ENCODE results near the gene OR5AK2. TPM values are rescaled to one million over a fixed set of nuclear protein-coding genes. Genes with fewer than 3 reads are reported as not detected.
A peak's percentile ranks its signal among the peaks of the same experiment; 100 is the strongest.
"Not testable (repeated sequence)": the region's sequence is repeated elsewhere in the genome, so short reads cannot be mapped to it uniquely, and the experiment has no call there.

OR5AK2 gene
- total and polyA plus RNA-seq, 2 donors (not counting 1 experiment from before 2014, with no cell fraction given) = not detected

DNA sequence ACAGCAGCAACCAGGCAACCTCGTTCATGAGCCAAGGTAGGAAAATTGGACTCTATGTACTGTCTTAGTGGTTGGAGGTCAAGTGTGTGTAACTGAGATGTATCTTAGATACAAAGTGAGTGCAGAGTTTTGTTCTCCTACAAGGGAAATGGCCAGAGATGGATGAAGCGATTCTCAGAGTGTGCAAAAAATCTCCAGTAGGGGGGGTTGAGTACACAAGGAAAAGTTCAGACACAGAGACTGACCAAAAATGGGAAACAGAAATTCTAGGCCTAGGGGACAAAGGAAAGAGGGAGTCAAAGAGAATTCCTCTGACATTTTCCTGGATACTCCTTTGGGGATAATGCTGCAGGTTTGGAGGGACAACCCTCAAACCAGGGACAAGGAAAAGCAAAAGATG lies 38.2 kb upstream of the OR5AK2 start:
- Histone ChIP-seq H3K79me2 (ENCODE audit: control insufficient read depth, insufficient read depth, low read length) (no peaks in the 10 kb centered on the region), H3K27me3 (ENCODE audit: control insufficient read depth, insufficient read depth, low read length) (no peaks in the 10 kb centered on the region), H3K4me2 (ENCODE audit: extremely low read depth, insufficient read depth, low read length) (no peak overlapping the region), H3K4me3 (replicated peaks in 1 of 4; ENCODE audit: control extremely low read depth in 1 of 4, insufficient read depth in 1 of 4, low read depth in 3 of 4, low read length in 4 of 4) (no peak overlapping the region), H3K4me1 (ENCODE audit: control insufficient read depth, extremely low read depth, insufficient read depth, low read length) (no peaks in the 10 kb centered on the region), H4K20me1 (ENCODE audit: control insufficient read depth, extremely low read depth, insufficient read depth, low read length) (no peaks in the 10 kb centered on the region), H3K27ac (ENCODE audit: insufficient read depth, low read length) (no peak overlapping the region), H2AFZ (ENCODE audit: low read length) (no peak overlapping the region), H3K9ac (ENCODE audit: insufficient read depth, low read length) (no peak overlapping the region), H3K36me3 (ENCODE audit: control insufficient read depth, insufficient read depth, low read length) (no peaks in the 10 kb centered on the region), H3K9me3 (ENCODE audit: control insufficient read depth, insufficient read depth, low read depth, low read length) (no peaks in the 10 kb centered on the region)
- TF ChIP-seq, protein P1, sequence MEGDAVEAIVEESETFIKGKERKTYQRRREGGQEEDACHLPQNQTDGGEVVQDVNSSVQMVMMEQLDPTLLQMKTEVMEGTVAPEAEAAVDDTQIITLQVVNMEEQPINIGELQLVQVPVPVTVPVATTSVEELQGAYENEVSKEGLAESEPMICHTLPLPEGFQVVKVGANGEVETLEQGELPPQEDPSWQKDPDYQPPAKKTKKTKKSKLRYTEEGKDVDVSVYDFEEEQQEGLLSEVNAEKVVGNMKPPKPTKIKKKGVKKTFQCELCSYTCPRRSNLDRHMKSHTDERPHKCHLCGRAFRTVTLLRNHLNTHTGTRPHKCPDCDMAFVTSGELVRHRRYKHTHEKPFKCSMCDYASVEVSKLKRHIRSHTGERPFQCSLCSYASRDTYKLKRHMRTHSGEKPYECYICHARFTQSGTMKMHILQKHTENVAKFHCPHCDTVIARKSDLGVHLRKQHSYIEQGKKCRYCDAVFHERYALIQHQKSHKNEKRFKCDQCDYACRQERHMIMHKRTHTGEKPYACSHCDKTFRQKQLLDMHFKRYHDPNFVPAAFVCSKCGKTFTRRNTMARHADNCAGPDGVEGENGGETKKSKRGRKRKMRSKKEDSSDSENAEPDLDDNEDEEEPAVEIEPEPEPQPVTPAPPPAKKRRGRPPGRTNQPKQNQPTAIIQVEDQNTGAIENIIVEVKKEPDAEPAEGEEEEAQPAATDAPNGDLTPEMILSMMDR (conservative IDR thresholded peaks at IDR 0.05 in 1 of 2, IDR thresholded peaks at IDR 0.05 in 1 of 2; ENCODE audit: low read depth in 1 of 2, low read length in 2 of 2) = peak in 1 of 2 donors; percentile 26
- no peak for TF ChIP-seq EZH2 (IDR thresholded peaks at IDR 0.05; ENCODE audit: low read length, missing control alignments)
- no peak for DNase-seq (ENCODE audit: low read depth in 2 of 2)

DNA sequence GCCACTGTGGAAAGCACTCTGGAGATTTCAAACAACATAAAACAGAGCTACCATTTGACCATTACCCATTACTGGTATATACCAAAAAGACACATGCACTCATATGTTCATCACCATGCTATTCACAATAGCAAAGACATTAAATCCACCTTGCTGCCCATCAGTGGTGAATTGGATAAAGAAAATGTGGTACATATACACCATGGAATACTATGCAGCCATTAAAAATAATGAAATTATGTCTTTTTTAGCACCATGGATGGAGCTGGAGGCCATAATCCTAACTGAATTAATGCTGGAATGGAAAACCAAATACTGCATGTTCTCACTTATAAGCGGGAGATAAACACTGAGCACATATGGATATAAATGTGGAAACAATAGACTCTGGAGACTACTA lies 34.8 kb upstream of the OR5AK2 start:
- not testable (repeated sequence) for DNase-seq (ENCODE audit: low read depth in 2 of 2); H3K4me3 ChIP-seq (replicated peaks in 1 of 4; ENCODE audit: control extremely low read depth in 1 of 4, insufficient read depth in 1 of 4, low read depth in 3 of 4, low read length in 4 of 4); H2AFZ ChIP-seq (ENCODE audit: low read length); H3K27ac ChIP-seq (ENCODE audit: insufficient read depth, low read length); H3K9ac ChIP-seq (ENCODE audit: insufficient read depth, low read length); H3K4me2 ChIP-seq (ENCODE audit: extremely low read depth, insufficient read depth, low read length); H3K27me3 ChIP-seq (ENCODE audit: control insufficient read depth, insufficient read depth, low read length); H3K4me1 ChIP-seq (ENCODE audit: control insufficient read depth, extremely low read depth, insufficient read depth, low read length); H4K20me1 ChIP-seq (ENCODE audit: control insufficient read depth, extremely low read depth, insufficient read depth, low read length); H3K9me3 ChIP-seq (ENCODE audit: control insufficient read depth, insufficient read depth, low read depth, low read length); H3K36me3 ChIP-seq (ENCODE audit: control insufficient read depth, insufficient read depth, low read length); H3K79me2 ChIP-seq (ENCODE audit: control insufficient read depth, insufficient read depth, low read length)

DNA sequence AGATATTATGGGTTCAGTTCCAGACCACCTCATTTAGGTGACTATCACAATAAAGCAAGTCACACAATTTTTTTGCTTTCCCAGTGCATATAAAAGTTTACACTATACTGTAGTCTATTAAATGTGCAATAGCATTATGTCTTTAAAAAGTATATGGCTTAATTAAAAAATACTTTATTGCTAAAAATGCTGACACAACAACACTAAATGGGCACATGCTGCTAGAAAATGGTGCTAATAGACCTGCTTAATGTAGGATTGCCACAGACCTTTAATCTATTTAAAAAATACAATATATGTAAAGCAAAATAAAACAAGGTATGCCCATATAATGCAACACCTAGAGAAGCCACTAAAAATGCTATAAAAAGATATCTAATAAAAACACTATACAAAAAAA lies 27.1 kb upstream of the OR5AK2 start:
- Histone ChIP-seq H3K4me1 (ENCODE audit: control insufficient read depth, extremely low read depth, insufficient read depth, low read length) (no peaks in the 10 kb centered on the region), H3K27me3 (ENCODE audit: control insufficient read depth, insufficient read depth, low read length) (no peaks in the 10 kb centered on the region), H3K36me3 (ENCODE audit: control insufficient read depth, insufficient read depth, low read length) (no peaks in the 10 kb centered on the region), H3K4me2 (ENCODE audit: extremely low read depth, insufficient read depth, low read length) (no peak overlapping the region), H3K9ac (ENCODE audit: insufficient read depth, low read length) (no peak overlapping the region), H2AFZ (ENCODE audit: low read length) (no peak overlapping the region), H4K20me1 (ENCODE audit: control insufficient read depth, extremely low read depth, insufficient read depth, low read length) (no peaks in the 10 kb centered on the region), H3K27ac (ENCODE audit: insufficient read depth, low read length) (no peak overlapping the region), H3K4me3 (replicated peaks in 1 of 4; ENCODE audit: control extremely low read depth in 1 of 4, insufficient read depth in 1 of 4, low read depth in 3 of 4, low read length in 4 of 4) (no peak overlapping the region), H3K9me3 (ENCODE audit: control insufficient read depth, insufficient read depth, low read depth, low read length) (no peaks in the 10 kb centered on the region), H3K79me2 (ENCODE audit: control insufficient read depth, insufficient read depth, low read length) (no peaks in the 10 kb centered on the region)
- no peak for DNase-seq (ENCODE audit: low read depth in 2 of 2)
- no peak for TF ChIP-seq EZH2 (IDR thresholded peaks at IDR 0.05; ENCODE audit: low read length, missing control alignments)
- TF ChIP-seq, protein P1 (conservative IDR thresholded peaks at IDR 0.05 in 1 of 2, IDR thresholded peaks at IDR 0.05 in 1 of 2; ENCODE audit: low read depth in 1 of 2, low read length in 2 of 2) = no peak

All from fibroblast of lung (primary cell).